ENCODE measurements around the gene CEP192. TPM values are rescaled to one million over a fixed set of nuclear protein-coding genes. Genes with fewer than 3 reads are reported as not detected.
A peak's percentile ranks its signal among the peaks of the same experiment; 100 is the strongest.

The CEP192 gene
- total RNA-seq, 2 donors from 2014 or later = 23.7 to 24.0 TPM

GRCh38 chr18:13136904-13137669 is 145.9 kb downstream of the CEP192 start:
- peak overlapping the region; percentile 28 to 57 for H3K27ac ChIP-seq

DNA sequence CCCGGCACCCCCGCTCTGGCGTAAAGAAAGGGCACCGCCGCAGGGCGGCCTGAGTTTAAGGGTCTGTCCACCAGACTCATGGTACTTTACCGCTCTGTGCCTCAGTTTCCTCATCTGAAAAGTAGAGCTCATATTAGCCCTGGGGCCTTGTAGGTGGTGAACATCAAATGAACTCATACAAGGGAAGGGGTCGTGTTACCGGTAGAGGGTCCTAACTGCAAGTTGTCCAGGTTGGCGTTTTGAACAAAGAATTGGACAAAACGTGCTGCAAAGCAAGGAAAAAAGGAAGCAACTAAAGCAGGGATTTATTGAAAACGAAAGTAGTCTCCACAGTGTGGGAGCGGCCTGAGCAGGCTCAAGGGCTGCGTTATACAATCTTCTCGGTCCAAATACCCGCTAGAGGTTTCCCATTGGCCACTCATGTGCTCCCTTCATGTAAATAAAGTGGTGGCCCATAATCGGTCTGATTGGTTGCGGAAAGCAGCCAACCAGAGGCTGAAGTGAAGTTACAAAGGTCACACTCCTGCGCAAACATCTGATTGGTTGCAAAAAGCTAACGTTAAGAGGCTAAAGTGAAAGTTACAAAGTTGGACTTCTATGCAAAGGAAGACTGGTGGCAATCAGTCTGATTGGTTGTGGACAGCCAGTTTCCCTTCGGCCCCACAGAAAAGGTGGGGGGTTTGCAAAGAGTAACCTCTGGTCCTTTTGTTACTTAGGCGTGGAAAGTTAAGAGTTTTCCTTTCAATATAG is 146.7 kb downstream of the CEP192 start:
- DNase-seq (ENCODE audit: low spot score) = peak; percentile 81
- Histone ChIP-seq H3K9me3 (no peaks in the 10 kb centered on the region), H3K36me3 (no peaks in the 10 kb centered on the region), H3K27me3 (no peaks in the 10 kb centered on the region), H3K4me3 (peak overlapping the region; percentile 46 to 71), H3K27ac (peak overlapping the region; percentile 53 to 57), H3K4me1 (peaks cover 0 to 15% of the 10 kb centered on the region in 2 donors)
- TF ChIP-seq, protein P1, sequence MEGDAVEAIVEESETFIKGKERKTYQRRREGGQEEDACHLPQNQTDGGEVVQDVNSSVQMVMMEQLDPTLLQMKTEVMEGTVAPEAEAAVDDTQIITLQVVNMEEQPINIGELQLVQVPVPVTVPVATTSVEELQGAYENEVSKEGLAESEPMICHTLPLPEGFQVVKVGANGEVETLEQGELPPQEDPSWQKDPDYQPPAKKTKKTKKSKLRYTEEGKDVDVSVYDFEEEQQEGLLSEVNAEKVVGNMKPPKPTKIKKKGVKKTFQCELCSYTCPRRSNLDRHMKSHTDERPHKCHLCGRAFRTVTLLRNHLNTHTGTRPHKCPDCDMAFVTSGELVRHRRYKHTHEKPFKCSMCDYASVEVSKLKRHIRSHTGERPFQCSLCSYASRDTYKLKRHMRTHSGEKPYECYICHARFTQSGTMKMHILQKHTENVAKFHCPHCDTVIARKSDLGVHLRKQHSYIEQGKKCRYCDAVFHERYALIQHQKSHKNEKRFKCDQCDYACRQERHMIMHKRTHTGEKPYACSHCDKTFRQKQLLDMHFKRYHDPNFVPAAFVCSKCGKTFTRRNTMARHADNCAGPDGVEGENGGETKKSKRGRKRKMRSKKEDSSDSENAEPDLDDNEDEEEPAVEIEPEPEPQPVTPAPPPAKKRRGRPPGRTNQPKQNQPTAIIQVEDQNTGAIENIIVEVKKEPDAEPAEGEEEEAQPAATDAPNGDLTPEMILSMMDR (IDR thresholded peaks at IDR 0.05) = no peak

More at GRCh38 chr18:13136904-13137669, 145.9 kb downstream of the CEP192 start:
- Histone ChIP-seq H3K27me3 (no peaks in the 10 kb centered on the region), H3K9me3 (no peaks in the 10 kb centered on the region), H3K4me3 (peak overlapping the region; percentile 46 to 71), H3K4me1 (peaks cover 0 to 15% of the 10 kb centered on the region in 2 donors), H3K36me3 (no peaks in the 10 kb centered on the region)
- TF ChIP-seq, protein P1 (IDR thresholded peaks at IDR 0.05) = no peak
- no peak for DNase-seq (ENCODE audit: low spot score)

GRCh38 chr18:13138420-13139139 is 147.4 kb downstream of the CEP192 start:
- TF ChIP-seq, protein P1 (IDR thresholded peaks at IDR 0.05) = no peak
- no peaks in the 10 kb centered on the region for H3K36me3 ChIP-seq
- DNase-seq (ENCODE audit: low spot score) = no peak
- H3K9me3 ChIP-seq = no peaks in the 10 kb centered on the region
- H3K4me1 ChIP-seq = peaks cover 0 to 15% of the 10 kb centered on the region in 2 donors
- H3K4me3 ChIP-seq = no peak overlapping the region
- peak overlapping the region in 1 of 2 donors; percentile 53 for H3K27ac ChIP-seq
- no peaks in the 10 kb centered on the region for H3K27me3 ChIP-seq

DNA sequence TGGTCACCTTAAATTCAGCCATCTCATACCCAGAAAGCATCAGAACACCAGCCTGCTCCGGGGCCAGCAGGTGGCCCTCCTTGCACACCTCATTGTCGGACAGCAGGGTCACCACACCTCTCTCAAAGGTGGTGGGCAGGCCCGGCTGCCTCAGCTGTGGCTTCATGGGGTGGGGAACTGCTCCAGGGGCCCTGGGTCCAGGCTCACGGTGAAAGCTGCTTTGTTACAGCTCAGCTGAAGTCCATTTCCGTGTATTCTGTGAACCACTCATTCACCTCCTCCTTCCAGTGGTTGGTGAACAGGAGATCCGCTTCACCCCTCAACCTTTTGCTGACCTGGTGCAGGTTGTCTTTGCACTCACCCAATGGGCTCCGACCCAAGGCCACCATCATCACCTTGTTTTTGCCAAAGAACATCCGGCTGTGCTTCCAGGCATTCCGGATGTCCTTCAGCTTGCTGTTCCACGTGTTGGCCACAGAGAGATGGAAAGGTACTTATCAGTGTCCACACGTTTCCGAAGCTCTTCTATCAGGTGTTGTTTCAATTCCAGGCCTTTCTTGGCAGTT is 148.8 kb downstream of the CEP192 start:
- H3K4me1 ChIP-seq = peaks cover 0 to 15% of the 10 kb centered on the region in 2 donors

DNA sequence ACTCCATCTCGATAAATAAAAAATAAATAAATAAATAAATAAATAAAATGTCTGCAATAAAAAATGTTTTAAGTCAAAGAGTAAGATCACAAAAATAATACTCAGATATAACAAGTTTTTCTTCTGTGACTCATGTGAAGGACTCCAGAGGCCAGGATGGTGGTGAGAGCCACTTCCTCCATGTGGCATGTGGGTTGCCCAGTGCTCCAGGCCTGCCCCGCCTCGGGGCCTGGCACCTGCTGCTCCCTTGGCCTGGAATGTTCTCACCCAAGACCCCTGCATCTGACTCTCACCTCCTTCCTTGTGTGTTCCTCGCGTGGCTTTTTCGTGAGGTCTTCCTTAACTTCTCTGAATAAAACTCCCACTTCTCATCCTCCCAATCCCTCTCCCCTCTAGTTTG is 150.0 kb downstream of the CEP192 start:
- TF ChIP-seq, protein P1 (IDR thresholded peaks at IDR 0.05) = no peak
- Histone ChIP-seq H3K27ac (no peak overlapping the region), H3K36me3 (no peaks in the 10 kb centered on the region), H3K4me1 (peaks cover 0 to 12% of the 10 kb centered on the region in 2 donors), H3K27me3 (no peaks in the 10 kb centered on the region), H3K4me3 (no peak overlapping the region), H3K9me3 (peaks cover 0 to 7% of the 10 kb centered on the region in 2 donors)
- DNase-seq (ENCODE audit: low spot score) = no peak

More for the DNA sequence above, 148.8 kb downstream of the CEP192 start:
- no peaks in the 10 kb centered on the region for H3K27me3 ChIP-seq
- TF ChIP-seq, protein P1 (IDR thresholded peaks at IDR 0.05) = no peak
- no peak overlapping the region for H3K4me3 ChIP-seq
- no peaks in the 10 kb centered on the region for H3K36me3 ChIP-seq
- no peak overlapping the region for H3K27ac ChIP-seq
- no peak for DNase-seq (ENCODE audit: low spot score)
- H3K9me3 ChIP-seq = peaks cover 0 to 6% of the 10 kb centered on the region in 2 donors
